Measurements from ENCODE around the gene COL20A1.

Gene COL20A1

GRCh38 chr20:63363013-63363957 lies 70.3 kb downstream of the COL20A1 start:
- DNase-seq (ENCODE audit: low spot score), result no peak

- DNase-seq (ENCODE audit: low spot score), result no peak
Observed at GRCh38 chr20:63363981-63364561, 71.1 kb downstream of the COL20A1 start.

GRCh38 chr20:63364801-63365585 lies 72.0 kb downstream of the COL20A1 start:
- no peak for DNase-seq (ENCODE audit: low spot score)

DNA sequence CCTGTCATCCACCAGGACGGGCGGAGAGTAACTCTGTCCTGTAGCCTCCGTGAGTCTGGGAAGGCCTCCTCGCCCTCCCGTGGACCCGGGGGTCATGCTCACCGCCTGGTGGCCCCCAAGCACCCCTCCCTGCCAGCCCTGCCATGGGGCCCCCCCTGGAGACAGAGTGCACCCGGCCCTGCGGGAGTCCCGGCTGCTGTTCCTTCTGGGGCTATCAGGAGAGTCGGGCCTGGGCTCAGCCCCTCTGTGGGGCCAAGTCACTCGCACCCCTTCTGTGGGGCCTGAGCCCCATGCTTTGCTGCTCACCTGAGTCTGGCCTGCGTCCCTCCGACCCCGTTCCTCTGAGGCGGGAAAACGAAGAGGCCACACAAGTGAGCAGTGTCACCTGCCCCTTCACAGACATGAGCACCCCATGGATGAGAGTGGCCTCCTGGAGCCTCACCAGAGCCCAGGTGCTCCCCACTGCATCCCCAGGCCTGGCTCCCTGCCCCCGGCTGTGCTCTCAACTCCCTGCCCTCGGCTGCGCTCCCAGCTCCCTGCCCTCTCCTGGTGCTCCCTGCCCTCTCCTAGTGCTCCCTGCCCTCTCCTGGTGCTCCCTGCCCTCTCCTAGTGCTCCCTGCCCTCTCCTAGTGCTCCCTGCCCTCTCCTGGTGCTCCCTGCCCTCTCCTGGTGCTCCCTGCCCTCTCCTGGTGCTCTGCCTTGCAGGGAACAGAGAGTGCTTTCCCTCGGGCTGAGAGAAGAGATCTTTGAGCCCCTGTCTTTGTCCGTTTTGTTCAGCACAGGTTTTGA lies 72.8 kb downstream of the COL20A1 start:
- DNase-seq (ENCODE audit: low spot score), result no peak

GRCh38 chr20:63366390-63367365 lies 73.7 kb downstream of the COL20A1 start:
- no peak for DNase-seq (ENCODE audit: low spot score)

- no peak for DNase-seq (ENCODE audit: low spot score)
Observed at GRCh38 chr20:63367446-63368055, 74.6 kb downstream of the COL20A1 start.

DNA sequence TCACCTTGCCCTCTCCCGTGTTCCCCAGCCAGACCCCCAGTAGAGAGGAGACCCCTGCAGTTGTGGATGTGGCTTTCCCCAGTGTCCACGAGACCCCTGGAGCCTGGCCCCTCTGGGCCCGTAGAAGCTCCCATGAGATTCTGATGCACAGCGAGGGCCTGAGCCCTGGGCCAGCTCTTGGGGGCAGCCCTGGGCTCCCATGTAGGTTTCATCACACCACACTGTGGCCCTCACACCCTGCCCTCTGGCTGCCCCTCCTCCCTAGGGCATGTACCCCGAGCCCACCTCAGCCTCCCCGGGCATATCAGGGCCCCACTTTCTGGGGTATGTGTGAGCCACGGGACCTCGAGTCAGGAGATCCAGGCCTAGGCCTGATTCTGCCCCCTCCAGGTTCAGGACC lies 75.2 kb downstream of the COL20A1 start:
- DNase-seq (ENCODE audit: low spot score), result no peak

DNA sequence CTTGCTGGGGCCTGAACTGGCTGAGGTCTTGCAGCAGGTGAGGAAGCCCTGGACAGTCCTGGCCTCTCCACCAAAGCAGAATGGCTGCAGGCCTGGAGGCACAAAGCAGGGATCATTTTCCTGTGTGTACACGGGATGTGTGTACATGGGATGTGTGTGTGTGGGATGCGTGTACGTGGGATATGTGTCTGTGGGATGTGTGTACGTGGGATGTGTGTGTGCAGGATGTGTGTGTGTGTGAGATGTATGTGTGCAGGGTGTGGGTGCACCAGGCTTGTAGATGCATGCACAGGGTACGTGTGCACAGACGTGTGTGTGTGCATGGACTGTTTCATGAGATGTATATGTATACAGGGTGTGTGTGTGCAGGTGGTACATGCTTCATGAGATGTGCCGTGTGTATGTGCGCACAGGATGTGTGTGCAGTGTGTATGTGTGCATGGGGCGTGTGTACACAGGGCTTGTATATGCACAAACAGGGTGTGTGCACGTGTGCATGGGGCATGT lies 76.1 kb downstream of the COL20A1 start:
- DNase-seq (ENCODE audit: low spot score), result no peak

GRCh38 chr20:63369724-63370617 lies 77.0 kb downstream of the COL20A1 start:
- DNase-seq (ENCODE audit: low spot score), result no peak

DNA sequence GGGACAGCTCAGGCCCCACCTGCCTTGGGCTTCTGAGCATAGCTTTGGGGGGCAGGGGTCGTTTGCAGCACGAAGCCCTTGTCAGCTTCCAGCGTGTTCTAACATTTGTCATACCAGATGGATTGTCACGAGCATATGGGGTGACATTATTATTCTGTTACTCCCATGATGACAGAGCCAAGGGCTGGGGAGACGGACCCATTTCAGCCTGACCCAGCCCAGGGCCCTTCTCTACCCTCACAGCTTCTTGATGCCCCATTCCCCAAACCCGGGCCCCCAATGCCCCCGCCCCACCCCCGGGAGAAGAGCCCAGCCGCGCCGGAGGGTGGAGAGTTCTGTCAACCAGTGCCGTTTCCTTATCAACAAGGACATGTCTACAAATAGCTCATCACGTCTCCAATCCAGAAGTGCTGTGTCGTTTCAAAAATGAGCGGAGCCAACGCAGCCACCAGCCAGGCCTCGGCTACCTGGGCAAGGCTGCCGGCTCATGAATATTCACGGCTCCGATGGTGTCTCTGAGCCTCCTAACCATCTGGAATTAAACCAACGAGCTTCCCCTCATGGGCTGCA lies 77.7 kb downstream of the COL20A1 start:
- DNase-seq (ENCODE audit: low spot score), result no peak

GRCh38 chr20:63371291-63371865 lies 78.4 kb downstream of the COL20A1 start:
- no peak for DNase-seq (ENCODE audit: low spot score)

- DNase-seq (ENCODE audit: low spot score), result no peak
Observed at GRCh38 chr20:63372971-63373885, 80.2 kb downstream of the COL20A1 start.

- DNase-seq (ENCODE audit: low spot score), result no peak
Observed at GRCh38 chr20:63373996-63374395, 81.0 kb downstream of the COL20A1 start.

GRCh38 chr20:63374504-63374903 lies 81.5 kb downstream of the COL20A1 start:
- DNase-seq (ENCODE audit: low spot score), result no peak

- no peak for DNase-seq (ENCODE audit: low spot score)
Observed at GRCh38 chr20:63375438-63375837, 82.5 kb downstream of the COL20A1 start.

- no peak for DNase-seq (ENCODE audit: low spot score)
Observed at GRCh38 chr20:63376283-63377250, 83.6 kb downstream of the COL20A1 start.
